ENCODE results near the gene ZXDB. TPM values are rescaled to one million over a fixed set of nuclear protein-coding genes. Genes with fewer than 3 reads are reported as not detected.
A peak's percentile ranks its signal among the peaks of the same experiment; 100 is the strongest.
"Not testable (repeated sequence)": the region's sequence is repeated elsewhere in the genome, so short reads cannot be mapped to it uniquely, and the experiment has no call there.

ZXDB gene
- total RNA-seq, 6 experiments from 2014 or later: 5.0 to 6.1 (median 5.8) TPM

GRCh38 chrX:57596516-57596915 is 4.7 kb downstream of the ZXDB start:
- no peak for TF ChIP-seq CTCF (IDR thresholded peaks at IDR 0.05)
- no peak for DNase-seq
- Mint-ChIP-seq H3K36me3 (ENCODE audit: low read depth) (peaks cover 14% of the 10 kb centered on the region; the same call in 1 of the 2 replicates), H3K4me1 (ENCODE audit: low read depth) (peaks cover 41% of the 10 kb centered on the region), H3K9me3 (no peaks in the 10 kb centered on the region), H3K27me3 (ENCODE audit: insufficient read depth) (no peaks in the 10 kb centered on the region), H3K4me3 (peak overlapping the region; percentile 80), H3K27ac (peak overlapping the region; percentile 82)

GRCh38 chrX:57607295-57608187 is 15.7 kb downstream of the ZXDB start:
- Mint-ChIP-seq H3K27me3 (ENCODE audit: insufficient read depth) (no peaks in the 10 kb centered on the region), H3K4me3 (no peak overlapping the region), H3K27ac (no peak overlapping the region), H3K9me3 (no peaks in the 10 kb centered on the region), H3K36me3 (ENCODE audit: low read depth) (no peaks in the 10 kb centered on the region), H3K4me1 (ENCODE audit: low read depth) (no peaks in the 10 kb centered on the region)
- TF ChIP-seq CTCF (IDR thresholded peaks at IDR 0.05): no peak
- DNase-seq: no peak

GRCh38 chrX:57613351-57613750 is 21.5 kb downstream of the ZXDB start:
- H3K4me1 Mint-ChIP-seq (ENCODE audit: low read depth); H3K36me3 Mint-ChIP-seq (ENCODE audit: low read depth); H3K27ac Mint-ChIP-seq; H3K4me3 Mint-ChIP-seq; H3K27me3 Mint-ChIP-seq (ENCODE audit: insufficient read depth); DNase-seq: not testable (repeated sequence)
- peaks cover 11% of the 10 kb centered on the region; the same call in 1 of the 2 replicates for H3K9me3 Mint-ChIP-seq

GRCh38 chrX:57629438-57629837 is 37.6 kb downstream of the ZXDB start:
- H3K27ac Mint-ChIP-seq; H3K4me3 Mint-ChIP-seq; H3K4me1 Mint-ChIP-seq (ENCODE audit: low read depth); H3K27me3 Mint-ChIP-seq (ENCODE audit: insufficient read depth); H3K36me3 Mint-ChIP-seq (ENCODE audit: low read depth); DNase-seq: not testable (repeated sequence)
- H3K9me3 Mint-ChIP-seq: peaks cover 19% of the 10 kb centered on the region

- Mint-ChIP-seq H3K4me1 (ENCODE audit: low read depth) (no peaks in the 10 kb centered on the region), H3K36me3 (ENCODE audit: low read depth) (no peaks in the 10 kb centered on the region; the same call in 1 of the 2 replicates), H3K27ac (no peak overlapping the region), H3K27me3 (ENCODE audit: insufficient read depth) (no peaks in the 10 kb centered on the region), H3K9me3 (no peaks in the 10 kb centered on the region; the same call in 1 of the 2 replicates), H3K4me3 (no peak overlapping the region)
- TF ChIP-seq CTCF (IDR thresholded peaks at IDR 0.05): no peak
- no peak for DNase-seq
These were observed 48.8 kb downstream of the ZXDB start for GRCh38 chrX:57640674-57641016.

GRCh38 chrX:57641338-57641737 is 49.5 kb downstream of the ZXDB start:
- Mint-ChIP-seq H3K27ac (no peak overlapping the region), H3K9me3 (no peaks in the 10 kb centered on the region; the same call in 1 of the 2 replicates), H3K27me3 (ENCODE audit: insufficient read depth) (no peaks in the 10 kb centered on the region), H3K36me3 (ENCODE audit: low read depth) (no peaks in the 10 kb centered on the region; the same call in 1 of the 2 replicates), H3K4me3 (no peak overlapping the region), H3K4me1 (ENCODE audit: low read depth) (no peaks in the 10 kb centered on the region)
- DNase-seq: no peak
- TF ChIP-seq CTCF (IDR thresholded peaks at IDR 0.05): no peak

Measured in HFFc6 (cell line).